ENCODE results near the gene DAGLA. TPM values are rescaled to one million over a fixed set of nuclear protein-coding genes. Genes with fewer than 3 reads are reported as not detected.
A peak's percentile ranks its signal among the peaks of the same experiment; 100 is the strongest.

The DAGLA gene
- total and polyA plus RNA-seq, 2 experiments from 2014 or later = 7.4 to 8.9 TPM

DNA sequence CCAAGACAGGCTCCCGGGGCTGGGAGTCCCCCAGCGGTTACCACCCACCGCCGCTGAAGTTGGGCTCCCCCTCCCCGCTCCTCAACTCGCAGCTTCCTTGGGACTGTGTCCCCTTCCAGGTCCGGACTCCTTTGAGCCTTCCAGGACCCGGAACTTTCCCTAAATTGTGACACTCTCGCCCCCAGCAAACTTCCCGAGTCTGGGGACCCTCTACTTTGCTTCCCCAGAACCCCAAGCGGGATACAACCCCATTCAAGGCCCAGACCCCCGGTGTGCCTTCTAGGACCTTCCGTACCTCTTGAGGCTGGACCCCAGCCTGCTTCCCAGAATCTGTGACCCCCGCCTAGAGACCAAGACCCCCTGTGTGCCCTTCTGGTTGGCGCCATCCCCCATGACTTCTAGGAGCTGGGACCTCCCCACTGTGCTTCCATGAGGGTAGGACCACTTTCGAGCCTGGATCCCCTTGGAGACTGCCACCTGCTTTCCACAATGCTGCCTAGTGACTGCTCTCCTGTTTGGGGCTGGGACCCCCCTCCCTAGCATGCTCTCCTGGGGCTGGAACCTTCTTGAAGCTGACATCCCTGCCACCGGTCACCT lies 72.8 kb downstream of the DAGLA start:
- H3K4me3 ChIP-seq = peak overlapping the region; percentile 70
- DNase-seq (ENCODE audit: low spot score) = no peak
- H3K27ac ChIP-seq = peak overlapping the region; percentile 98
- peaks cover 62% of the 10 kb centered on the region for H3K4me1 ChIP-seq (ENCODE audit: insufficient read depth)
- 32% methylated on average over 13 of the region's 17 CpGs for WGBS (ENCODE audit: low lambda C conversion rate, missing lambda C conversion rate)
- peaks cover 60% of the 10 kb centered on the region for H3K79me2 ChIP-seq
- H3K36me3 ChIP-seq (replicated peaks; ENCODE audit: insufficient read depth, low read depth) = no peaks in the 10 kb centered on the region
- no peaks in the 10 kb centered on the region for H3K9me3 ChIP-seq (ENCODE audit: low read depth)
- TF ChIP-seq EZH2phosphoT487 (IDR thresholded peaks at IDR 0.05; ENCODE audit: low read depth, severe bottlenecking, unreplicated experiment) (no peak), EZH2 (IDR thresholded peaks at IDR 0.05; ENCODE audit: borderline replicate concordance) (no peak)
- TF ChIP-seq, protein P1, sequence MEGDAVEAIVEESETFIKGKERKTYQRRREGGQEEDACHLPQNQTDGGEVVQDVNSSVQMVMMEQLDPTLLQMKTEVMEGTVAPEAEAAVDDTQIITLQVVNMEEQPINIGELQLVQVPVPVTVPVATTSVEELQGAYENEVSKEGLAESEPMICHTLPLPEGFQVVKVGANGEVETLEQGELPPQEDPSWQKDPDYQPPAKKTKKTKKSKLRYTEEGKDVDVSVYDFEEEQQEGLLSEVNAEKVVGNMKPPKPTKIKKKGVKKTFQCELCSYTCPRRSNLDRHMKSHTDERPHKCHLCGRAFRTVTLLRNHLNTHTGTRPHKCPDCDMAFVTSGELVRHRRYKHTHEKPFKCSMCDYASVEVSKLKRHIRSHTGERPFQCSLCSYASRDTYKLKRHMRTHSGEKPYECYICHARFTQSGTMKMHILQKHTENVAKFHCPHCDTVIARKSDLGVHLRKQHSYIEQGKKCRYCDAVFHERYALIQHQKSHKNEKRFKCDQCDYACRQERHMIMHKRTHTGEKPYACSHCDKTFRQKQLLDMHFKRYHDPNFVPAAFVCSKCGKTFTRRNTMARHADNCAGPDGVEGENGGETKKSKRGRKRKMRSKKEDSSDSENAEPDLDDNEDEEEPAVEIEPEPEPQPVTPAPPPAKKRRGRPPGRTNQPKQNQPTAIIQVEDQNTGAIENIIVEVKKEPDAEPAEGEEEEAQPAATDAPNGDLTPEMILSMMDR (IDR thresholded peaks at IDR 0.05; ENCODE audit: poor library complexity) = no peak
- no peaks in the 10 kb centered on the region for H3K9me2 ChIP-seq (replicated peaks; ENCODE audit: insufficient read depth)
- H3K27me3 ChIP-seq = no peaks in the 10 kb centered on the region
- H2AFZ ChIP-seq = peak overlapping the region; percentile 49
- peak overlapping the region; percentile 93 for H3K4me2 ChIP-seq
- H4K20me1 ChIP-seq (ENCODE audit: insufficient read depth, poor library complexity, severe bottlenecking) = no peaks in the 10 kb centered on the region

DNA sequence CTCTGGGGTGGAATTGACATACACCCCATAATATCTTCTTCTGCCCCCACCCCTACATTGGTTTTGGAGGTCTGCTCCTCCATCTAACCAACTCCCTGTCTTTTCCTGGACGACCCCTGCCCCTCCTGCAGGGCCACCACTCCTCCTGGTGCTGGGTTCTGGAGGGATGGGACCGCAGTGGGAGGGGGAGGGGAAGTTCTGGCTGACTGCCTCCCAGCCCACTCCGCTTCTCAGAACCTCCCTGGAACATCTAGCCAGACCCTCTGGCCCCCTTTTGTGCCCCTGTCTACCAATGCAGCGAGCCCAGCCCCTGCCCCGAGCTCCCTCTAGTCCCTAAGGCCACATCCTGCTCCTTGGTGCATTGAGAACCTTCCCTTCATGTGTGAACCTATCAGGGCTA lies 73.5 kb downstream of the DAGLA start:
- Histone ChIP-seq H3K27ac (peak overlapping the region; percentile 98), H2AFZ (no peak overlapping the region), H3K27me3 (no peaks in the 10 kb centered on the region), H3K9me3 (ENCODE audit: low read depth) (no peaks in the 10 kb centered on the region), H3K36me3 (replicated peaks; ENCODE audit: insufficient read depth, low read depth) (no peaks in the 10 kb centered on the region), H3K9me2 (replicated peaks; ENCODE audit: insufficient read depth) (no peaks in the 10 kb centered on the region), H3K4me2 (peak overlapping the region; percentile 93), H3K4me1 (ENCODE audit: insufficient read depth) (peaks cover 59% of the 10 kb centered on the region), H4K20me1 (ENCODE audit: insufficient read depth, poor library complexity, severe bottlenecking) (no peaks in the 10 kb centered on the region), H3K4me3 (peak overlapping the region; percentile 70), H3K79me2 (peaks cover 66% of the 10 kb centered on the region)
- TF ChIP-seq, protein P1 (IDR thresholded peaks at IDR 0.05; ENCODE audit: poor library complexity) = no peak
- TF ChIP-seq EZH2 (IDR thresholded peaks at IDR 0.05; ENCODE audit: borderline replicate concordance) = no peak
- no peak for TF ChIP-seq EZH2phosphoT487 (IDR thresholded peaks at IDR 0.05; ENCODE audit: low read depth, severe bottlenecking, unreplicated experiment)
- WGBS (ENCODE audit: low lambda C conversion rate, missing lambda C conversion rate) = 55% methylated on average over 5 of the region's 5 CpGs
- DNase-seq (ENCODE audit: low spot score) = no peak

DNA sequence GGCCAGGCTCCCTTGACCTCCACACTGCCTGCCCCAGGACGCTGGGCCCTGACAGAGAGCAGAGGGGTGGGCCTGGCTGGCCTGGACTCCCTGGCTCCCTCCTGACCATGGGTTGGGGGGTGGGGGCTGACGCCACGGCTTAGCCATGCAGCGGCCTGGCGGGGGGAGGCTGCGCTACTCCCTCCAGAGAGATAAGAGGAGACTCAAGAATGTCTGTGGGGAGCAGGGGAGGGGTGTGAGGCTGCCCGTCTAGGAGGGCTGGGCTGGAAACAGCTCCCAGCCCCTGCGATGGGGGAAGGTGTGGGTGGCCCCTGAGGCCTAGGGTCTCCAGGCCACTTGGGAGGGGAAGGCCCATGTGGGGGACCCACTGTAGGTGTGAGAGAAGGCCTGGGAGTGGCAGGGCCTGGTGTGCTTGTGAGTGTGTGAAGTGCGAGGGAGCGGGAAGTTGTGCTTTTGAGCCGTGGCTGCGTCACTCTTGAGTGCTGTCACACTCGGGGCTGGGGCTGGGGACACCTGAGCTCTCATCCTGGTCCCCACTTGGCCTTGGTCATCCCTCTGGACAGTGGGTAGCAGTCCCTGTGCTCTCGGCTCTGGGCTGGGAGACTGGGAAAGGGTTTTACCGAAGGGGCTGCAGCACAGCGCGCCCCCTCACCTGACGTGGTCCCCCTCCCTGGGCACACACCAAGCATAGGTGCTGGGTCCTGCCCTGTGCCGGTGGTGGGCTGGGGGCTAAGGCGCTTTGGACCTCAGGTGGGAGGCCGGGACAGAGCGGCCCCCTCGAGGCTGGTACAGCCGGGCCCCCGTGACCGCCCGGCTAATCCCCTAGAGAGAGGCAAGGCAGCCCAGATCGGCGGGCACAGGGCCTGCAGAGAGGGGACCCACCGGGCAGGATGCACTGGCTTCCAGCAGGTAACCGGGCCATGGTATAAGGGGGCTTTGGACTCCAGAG lies 74.6 kb downstream of the DAGLA start:
- H3K4me3 ChIP-seq = no peak overlapping the region
- peaks cover 55% of the 10 kb centered on the region for H3K4me1 ChIP-seq (ENCODE audit: insufficient read depth)
- H3K4me2 ChIP-seq = peak overlapping the region; percentile 93
- no peaks in the 10 kb centered on the region for H3K36me3 ChIP-seq (replicated peaks; ENCODE audit: insufficient read depth, low read depth)
- H3K27me3 ChIP-seq = no peaks in the 10 kb centered on the region
- H3K27ac ChIP-seq = peak overlapping the region; percentile 98
- no peaks in the 10 kb centered on the region for H3K9me2 ChIP-seq (replicated peaks; ENCODE audit: insufficient read depth)
- no peaks in the 10 kb centered on the region for H3K9me3 ChIP-seq (ENCODE audit: low read depth)
- peaks cover 77% of the 10 kb centered on the region for H3K79me2 ChIP-seq
- WGBS (ENCODE audit: low lambda C conversion rate, missing lambda C conversion rate) = 61% methylated on average over 25 of the region's 31 CpGs
- H4K20me1 ChIP-seq (ENCODE audit: insufficient read depth, poor library complexity, severe bottlenecking) = no peaks in the 10 kb centered on the region
- no peak overlapping the region for H2AFZ ChIP-seq
- TF ChIP-seq, protein P1 (IDR thresholded peaks at IDR 0.05; ENCODE audit: poor library complexity) = no peak
- TF ChIP-seq EZH2phosphoT487 (IDR thresholded peaks at IDR 0.05; ENCODE audit: low read depth, severe bottlenecking, unreplicated experiment) = no peak
- TF ChIP-seq EZH2 (IDR thresholded peaks at IDR 0.05; ENCODE audit: borderline replicate concordance) = no peak
- DNase-seq (ENCODE audit: low spot score) = peak; percentile 87

Data from hepatocyte (in vitro differentiated cells).